NT2/D1 (cell line): Measurements from ENCODE around the gene YKT6.
"Not testable (repeated sequence)": the region's sequence is repeated elsewhere in the genome, so short reads cannot be mapped to it uniquely, and the experiment has no call there.

Source experiments
- DNase-seq: peaks from one replicate; pipeline ENCODE4 v3.0.0-alpha.2; 2011; ENCODE audit warnings: low read depth, low spot score
- H3K27me3 ChIP-seq: 2 replicates; pipeline ENCODE4 v1.6.0; 2011; ENCODE audit warnings: mild to moderate bottlenecking; ENCODE audit not compliant: insufficient read length, insufficient read depth
- H3K36me3 ChIP-seq: 2 replicates; pipeline ENCODE4 v1.6.1; 2011; ENCODE audit warnings: mild to moderate bottlenecking, low read length, mixed read lengths; ENCODE audit not compliant: insufficient read depth, insufficient read length
- H3K4me1 ChIP-seq: 2 replicates; pipeline ENCODE4 v1.5.1; 2011; ENCODE audit not compliant: insufficient read depth, insufficient read length
- H3K4me3 ChIP-seq: 2 replicates; pipeline ENCODE4 v1.5.1; 2011; ENCODE audit warnings: low read depth; ENCODE audit not compliant: insufficient read length
- H3K9ac ChIP-seq: 2 replicates; pipeline ENCODE4 v1.6.0; 2011; ENCODE audit warnings: low read depth; ENCODE audit not compliant: insufficient read length
- H3K9me3 ChIP-seq: 2 replicates; pipeline ENCODE4 v1.5.1; 2011; ENCODE audit warnings: mild to moderate bottlenecking, low read length; ENCODE audit not compliant: insufficient read depth
- SUZ12 ChIP-seq: IDR thresholded peaks from 2 replicates; pipeline ENCODE4 v1.6.1; 2011; ENCODE audit not compliant: insufficient read length, insufficient read depth; ENCODE audit errors: extremely low read depth
- YY1 ChIP-seq: IDR thresholded peaks from 2 replicates; pipeline ENCODE4 v1.6.1; 2011; ENCODE audit not compliant: insufficient read length, insufficient read depth
- ZNF274 ChIP-seq: IDR thresholded peaks from 2 replicates; pipeline ENCODE4 v1.6.1; 2011; ENCODE audit warnings: mild to moderate bottlenecking, low read depth, low read length

Gene YKT6

GRCh38 chr7:44195889-44196288, 4.9 kb upstream of the YKT6 start:
- Histone ChIP-seq H3K9ac (no peak overlapping the region), H3K27me3 (no peaks in the 10 kb centered on the region), H3K36me3 (no peaks in the 10 kb centered on the region), H3K4me3 (no peak overlapping the region), H3K4me1 (peaks cover 2% of the 10 kb centered on the region), H3K9me3 (no peaks in the 10 kb centered on the region)
- TF ChIP-seq ZNF274: no peak
- no peak for TF ChIP-seq SUZ12
- TF ChIP-seq YY1: no peak
- no peak for DNase-seq

DNA sequence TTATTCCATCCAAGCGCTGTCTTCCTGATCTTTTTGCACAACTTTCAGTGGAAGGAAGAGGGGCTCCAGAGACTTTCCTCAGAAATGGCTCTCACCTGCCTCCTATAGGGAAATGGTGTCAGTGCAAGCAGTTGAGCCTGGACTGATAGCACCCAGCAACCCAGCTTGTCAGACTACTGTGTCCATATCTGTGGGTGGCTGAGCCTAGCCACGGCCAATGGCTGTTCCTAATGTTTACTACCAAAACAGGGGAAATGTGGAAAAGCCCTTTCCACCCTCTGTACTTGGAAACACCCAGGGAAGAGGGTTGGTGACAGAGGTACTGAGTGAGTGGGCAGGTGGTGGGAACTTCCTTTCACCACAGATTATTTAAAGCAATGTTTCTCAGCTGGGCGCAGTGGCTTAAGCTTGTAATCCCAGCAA, 4.3 kb upstream of the YKT6 start:
- no peak for TF ChIP-seq YY1
- no peak for DNase-seq

GRCh38 chr7:44197474-44197873, 3.3 kb upstream of the YKT6 start:
- Histone ChIP-seq H3K27me3 (no peaks in the 10 kb centered on the region), H3K9me3 (no peaks in the 10 kb centered on the region), H3K4me3 (no peak overlapping the region), H3K4me1 (peaks cover 2% of the 10 kb centered on the region), H3K36me3 (peaks cover under 1% of the 10 kb centered on the region), H3K9ac (no peak overlapping the region)
- no peak for DNase-seq
- TF ChIP-seq SUZ12 (no peak), YY1 (no peak), ZNF274 (no peak)

More for the DNA sequence above, 4.3 kb upstream of the YKT6 start:
- Histone ChIP-seq H3K9me3 (no peaks in the 10 kb centered on the region), H3K27me3 (no peaks in the 10 kb centered on the region), H3K36me3 (no peaks in the 10 kb centered on the region), H3K4me1 (peaks cover 2% of the 10 kb centered on the region), H3K9ac (no peak overlapping the region), H3K4me3 (no peak overlapping the region)

GRCh38 chr7:44200163-44200562, 615 bp upstream of the YKT6 start:
- H3K36me3 ChIP-seq: peaks cover 20% of the 10 kb centered on the region
- H3K9me3 ChIP-seq, H3K4me3 ChIP-seq, H3K27me3 ChIP-seq, H3K9ac ChIP-seq, H3K4me1 ChIP-seq, DNase-seq: not testable (repeated sequence)

DNA sequence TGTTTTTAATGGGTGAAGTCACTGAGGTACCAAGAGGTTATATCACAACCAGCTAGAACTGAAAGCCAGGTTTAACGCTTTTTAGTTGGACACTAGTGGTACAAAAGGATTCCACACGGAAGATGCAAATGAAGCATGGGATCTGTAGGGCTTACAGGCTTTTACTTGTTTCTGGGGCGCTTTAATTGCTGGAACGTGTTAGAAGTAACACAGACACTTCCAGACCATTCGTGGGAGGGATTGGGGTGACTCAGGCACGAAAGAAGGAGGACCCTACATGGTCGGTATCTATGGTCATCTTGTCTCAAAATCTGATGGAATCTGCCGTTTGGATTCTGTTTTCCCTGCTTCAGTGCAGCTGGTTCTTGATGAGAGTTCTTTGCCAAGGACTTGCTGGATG, 1.0 kb downstream of the YKT6 start:
- peak overlapping the region; percentile 98 for H3K4me3 ChIP-seq
- H3K9ac ChIP-seq: peak overlapping the region; percentile 99
- H3K4me1 ChIP-seq: no peaks in the 10 kb centered on the region

GRCh38 chr7:44206008-44206407, 5.2 kb downstream of the YKT6 start:
- TF ChIP-seq ZNF274 (no peak), YY1 (no peak), SUZ12 (no peak)
- Histone ChIP-seq H3K9ac (no peak overlapping the region), H3K4me1 (no peaks in the 10 kb centered on the region), H3K36me3 (peaks cover 79% of the 10 kb centered on the region), H3K27me3 (no peaks in the 10 kb centered on the region), H3K9me3 (no peaks in the 10 kb centered on the region), H3K4me3 (no peak overlapping the region)
- DNase-seq: no peak

More for the DNA sequence above, 1.0 kb downstream of the YKT6 start:
- H3K27me3 ChIP-seq: no peaks in the 10 kb centered on the region
- H3K9me3 ChIP-seq: no peaks in the 10 kb centered on the region
- no peak for TF ChIP-seq SUZ12
- TF ChIP-seq YY1: no peak
- no peak for TF ChIP-seq ZNF274
- H3K36me3 ChIP-seq: peaks cover 37% of the 10 kb centered on the region
- DNase-seq: no peak

DNA sequence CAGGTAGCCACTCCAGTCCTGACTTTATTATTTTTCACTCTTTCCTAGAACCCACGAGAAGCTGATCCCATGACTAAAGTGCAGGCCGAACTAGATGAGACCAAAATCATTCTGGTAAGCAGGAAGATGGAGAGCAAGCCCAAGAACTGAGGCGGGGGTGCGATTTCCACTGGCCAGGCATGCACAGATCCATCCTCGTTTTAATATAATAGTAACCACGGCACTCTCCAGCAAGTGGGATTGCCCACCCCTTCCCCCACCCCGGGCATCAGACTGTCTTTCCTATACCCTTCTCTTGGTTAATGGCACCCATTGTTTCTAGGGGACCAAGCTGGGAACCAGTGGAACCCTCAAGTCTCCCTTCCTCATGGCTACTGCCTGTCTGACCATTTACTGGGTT, 7.3 kb downstream of the YKT6 start:
- Histone ChIP-seq H3K36me3 (peaks cover 96% of the 10 kb centered on the region), H3K9ac (no peak overlapping the region), H3K4me1 (no peaks in the 10 kb centered on the region), H3K27me3 (no peaks in the 10 kb centered on the region), H3K4me3 (no peak overlapping the region), H3K9me3 (no peaks in the 10 kb centered on the region)
- no peak for TF ChIP-seq YY1
- no peak for TF ChIP-seq SUZ12
- TF ChIP-seq ZNF274: no peak
- no peak for DNase-seq

DNA sequence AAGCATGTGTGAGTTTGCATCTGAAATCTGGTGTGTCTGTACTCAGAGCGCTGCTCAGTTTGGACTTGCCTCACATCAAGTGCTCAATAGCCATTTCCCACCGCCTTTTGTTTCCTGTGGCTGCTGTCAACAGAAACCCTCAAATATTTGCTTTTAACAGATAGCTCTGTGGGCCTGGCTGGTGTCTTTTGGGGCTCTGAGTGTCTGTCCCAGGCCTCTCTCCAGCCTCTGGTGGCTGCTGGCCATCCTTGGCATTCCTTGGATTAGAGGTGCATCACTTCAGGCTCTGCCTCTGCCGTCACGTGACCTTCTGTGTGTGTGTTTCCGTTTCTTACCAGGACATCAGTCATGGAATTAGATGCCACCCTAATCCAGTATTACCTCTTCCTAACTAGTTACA, 9.3 kb downstream of the YKT6 start:
- peaks cover 13% of the 10 kb centered on the region for H3K4me1 ChIP-seq
- H3K9ac ChIP-seq: no peak overlapping the region
- no peaks in the 10 kb centered on the region for H3K27me3 ChIP-seq
- no peak for DNase-seq
- H3K9me3 ChIP-seq: no peaks in the 10 kb centered on the region
- H3K36me3 ChIP-seq: peaks cover 86% of the 10 kb centered on the region
- TF ChIP-seq YY1: no peak
- no peak for TF ChIP-seq SUZ12
- no peak for TF ChIP-seq ZNF274
- no peak overlapping the region for H3K4me3 ChIP-seq
